WTC11 (cell line): ENCODE results near the gene MAP1S. TPM values are rescaled to one million over a fixed set of nuclear protein-coding genes. Genes with fewer than 3 reads are reported as not detected.

Experiments
- ATAC-seq: fragments of 200-7000 bp; cut with Tn5 transposase; 2 replicates; pipeline ENCODE4 v1.10.0; 2021; ENCODE audit warnings: mild to moderate bottlenecking, moderate library complexity
- CTCF ChIA-PET: fragments of 300-600 bp; sonication (Branson Sonifier 250); formaldehyde crosslinking; loops from one replicate; lab custom pipeline; 2021; ENCODE audit warnings: antibody characterized with exemption; lab: Charles Lee
- POLR2A ChIA-PET: fragments of 350-600 bp; sonication (Branson Sonifier 250); formaldehyde crosslinking; loops from one replicate; lab custom pipeline; 2021; ENCODE audit warnings: antibody characterized with exemption; lab: Charles Lee
- DNase-seq: peaks from one replicate; pipeline ENCODE4 v3.0.0; 2021; ENCODE audit warnings: low spot score
- H3K27ac Mint-ChIP-seq: 2 replicates; pipeline ENCODE4 v1.8.0; 2021; ENCODE audit warnings: mixed read lengths
- H3K27me3 Mint-ChIP-seq: 2 replicates; pipeline ENCODE4 v1.8.0; 2021; ENCODE audit warnings: low read depth, mild to moderate bottlenecking, moderate library complexity, mixed read lengths
- H3K36me3 Mint-ChIP-seq: 2 replicates; pipeline ENCODE4 v1.8.0; 2021; ENCODE audit warnings: mixed read lengths
- H3K4me1 Mint-ChIP-seq: 2 replicates; pipeline ENCODE4 v1.8.0; 2022; ENCODE audit warnings: mixed read lengths
- H3K4me3 Mint-ChIP-seq: 2 replicates; pipeline ENCODE4 v1.8.0; 2021; ENCODE audit warnings: mild to moderate bottlenecking, moderate library complexity, mixed read lengths
- H3K9me3 Mint-ChIP-seq: 2 replicates; pipeline ENCODE4 v1.8.0; 2021; ENCODE audit warnings: mixed read lengths
- ARID4B ChIP-seq: sonication (generic); formaldehyde crosslinking; IDR thresholded peaks from 2 replicates; pipeline ENCODE4 v1.8.0; 2023; ENCODE audit warnings: missing genetic modification reagents, mild to moderate bottlenecking, borderline replicate concordance
- GRHL2 ChIP-seq: fragments of 250-450 bp; sonication (Bioruptor Pico); IDR thresholded peaks from 2 replicates; pipeline ENCODE4 v1.8.0; 2022; ENCODE audit warnings: mild to moderate bottlenecking, moderate library complexity; ENCODE audit not compliant: insufficient replicate concordance, severe bottlenecking
- GTF2I ChIP-seq: fragments of 250-450 bp; sonication (Bioruptor Pico); conservative IDR thresholded peaks from 2 replicates; pipeline ENCODE4 v1.4.0; 2021; ENCODE audit warnings: mild to moderate bottlenecking
- MAX ChIP-seq: sonication (generic); formaldehyde crosslinking; IDR thresholded peaks from 2 replicates; pipeline ENCODE4 v1.8.0; 2022; ENCODE audit warnings: mild to moderate bottlenecking, missing genetic modification reagents
- MXD4 ChIP-seq: fragments of 250-450 bp; sonication (Bioruptor Pico); IDR thresholded peaks from 2 replicates; pipeline ENCODE4 v1.8.0; 2021; ENCODE audit warnings: mild to moderate bottlenecking, moderate library complexity, borderline replicate concordance
- NFYB ChIP-seq: sonication (generic); formaldehyde crosslinking; conservative IDR thresholded peaks from 2 replicates; pipeline ENCODE4 v1.8.0; 2022; ENCODE audit warnings: low read depth, missing genetic modification reagents
- PREB ChIP-seq: sonication (generic); formaldehyde crosslinking; IDR thresholded peaks from 2 replicates; pipeline ENCODE4 v1.8.1; 2022; ENCODE audit warnings: mild to moderate bottlenecking, missing genetic modification reagents, moderate library complexity, borderline replicate concordance
- RORB ChIP-seq: fragments of 250-450 bp; sonication (Bioruptor Pico); IDR thresholded peaks from 2 replicates; pipeline ENCODE4 v1.9.0; 2021; ENCODE audit warnings: mild to moderate bottlenecking
- SMAD4 ChIP-seq: sonication (generic); formaldehyde crosslinking; IDR thresholded peaks from 2 replicates; pipeline ENCODE4 v1.8.0; 2022; ENCODE audit warnings: mild to moderate bottlenecking, missing genetic modification reagents
- SP1 ChIP-seq: sonication (generic); formaldehyde crosslinking; conservative IDR thresholded peaks from 2 replicates; pipeline ENCODE4 v1.8.1; 2022; ENCODE audit warnings: missing genetic modification reagents
- TEAD1 ChIP-seq: sonication (generic); formaldehyde crosslinking; IDR thresholded peaks from 2 replicates; pipeline ENCODE4 v1.8.0; 2022; ENCODE audit warnings: mild to moderate bottlenecking, missing genetic modification reagents
- TP53 ChIP-seq: sonication (generic); formaldehyde crosslinking; IDR thresholded peaks from 2 replicates; pipeline ENCODE4 v1.8.1; 2023; ENCODE audit warnings: mild to moderate bottlenecking, missing genetic modification reagents
- ZNF232 ChIP-seq: sonication (generic); formaldehyde crosslinking; IDR thresholded peaks from 2 replicates; pipeline ENCODE4 v1.8.0; 2022; ENCODE audit warnings: mild to moderate bottlenecking, missing genetic modification reagents
- total RNA-seq: library from RNA; stranded (reverse); gene quantifications from 3 replicates; pipeline ENCODE4 v1.2.3, GENCODE V29; 2021
- TF ChIP-seq, protein P1 (sequence below): sonication (generic); formaldehyde crosslinking; IDR thresholded peaks from 2 replicates; pipeline ENCODE4 v1.8.0; 2022; ENCODE audit warnings: missing genetic modification reagents
- TF ChIP-seq, protein P2 (sequence below): sonication (generic); formaldehyde crosslinking; IDR thresholded peaks from 2 replicates; pipeline ENCODE4 v1.8.1; 2022; ENCODE audit warnings: mild to moderate bottlenecking, moderate library complexity, missing genetic modification reagents
- TF ChIP-seq, protein P3 (sequence below): sonication (generic); formaldehyde crosslinking; IDR thresholded peaks from 2 replicates; pipeline ENCODE4 v1.8.1; 2022; ENCODE audit warnings: low read depth, missing genetic modification reagents, borderline replicate concordance
- TF ChIP-seq, protein P4 (sequence below): sonication (generic); formaldehyde crosslinking; IDR thresholded peaks from 2 replicates; pipeline ENCODE4 v1.8.1; 2023; ENCODE audit warnings: mild to moderate bottlenecking, missing genetic modification reagents

The MAP1S gene
- total RNA-seq, 1 experiment from 2014 or later, result 120 TPM

DNA sequence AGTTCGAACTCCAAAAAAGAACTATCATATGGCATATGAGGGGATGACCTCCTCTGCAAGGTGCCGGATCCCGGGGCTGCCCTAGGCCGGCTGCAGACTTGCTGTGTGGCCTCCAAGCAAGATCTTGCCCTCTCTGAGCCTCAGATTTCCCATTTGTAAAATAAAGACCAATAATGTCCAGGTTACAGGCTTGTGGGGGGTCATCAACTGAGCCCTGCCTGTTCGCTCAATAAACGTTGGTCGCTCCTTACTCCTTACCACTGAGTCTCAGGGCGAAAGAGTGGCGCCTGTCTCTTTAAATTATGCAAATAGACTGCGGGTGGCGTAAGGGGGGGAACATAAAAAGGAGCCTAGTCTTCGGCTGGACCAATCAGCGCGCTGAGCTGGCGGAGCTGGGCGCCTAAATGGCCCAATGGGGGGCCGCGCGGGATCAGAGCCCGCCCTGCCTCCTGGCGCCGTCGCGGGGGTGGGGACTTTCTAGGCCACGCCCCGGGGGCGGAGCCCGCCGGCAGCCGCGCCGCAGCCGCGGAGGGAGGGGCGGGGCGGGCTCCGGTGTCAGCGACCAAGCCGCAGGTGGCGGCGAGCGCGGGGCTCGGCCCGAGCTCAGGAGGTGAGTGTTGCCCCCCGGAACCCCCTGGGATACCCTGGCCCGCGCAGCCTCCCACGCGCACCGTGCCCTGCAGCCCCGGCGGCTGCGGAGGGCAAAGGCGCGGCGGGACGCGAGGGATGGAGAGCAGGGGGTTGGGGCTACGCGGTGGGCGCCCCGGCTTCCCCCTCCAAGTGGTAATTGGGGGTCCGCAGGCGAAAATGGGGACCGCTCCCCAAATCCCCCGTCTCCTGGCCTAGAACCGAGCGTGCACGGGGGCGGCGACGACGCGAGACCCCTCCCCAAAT is 28.2 kb downstream of the MAP1S start:
- H3K36me3 Mint-ChIP-seq, result no peaks in the 10 kb centered on the region
- ChIA-PET CTCF (interaction anchor here (0.6 to 2.7 kb wide), 12 partner anchors 19 to 251 kb away, joined by 3 to 27 read pairs (median 4); partner anchors contain the start of genes B3GNT3 and RPL18A), POLR2A (interaction anchor here (0.7 kb wide), 3 partner anchors 11 to 174 kb away, joined by 3 to 5 read pairs (median 3); no protein-coding TSS in a partner anchor)
- DNase-seq (peak; percentile 94), ATAC-seq (peak; percentile 99)
- H3K4me1 Mint-ChIP-seq, result peaks cover 9% of the 10 kb centered on the region
- no peak overlapping the region for H3K27ac Mint-ChIP-seq
- peaks cover 12% of the 10 kb centered on the region for H3K27me3 Mint-ChIP-seq
- H3K4me3 Mint-ChIP-seq, result peak overlapping the region; percentile 66
- TF ChIP-seq TP53 (CRISPR knock-in tag), result no peak
- peak; percentile 91 for TF ChIP-seq SP1 (CRISPR knock-in tag)
- TF ChIP-seq, protein P1, sequence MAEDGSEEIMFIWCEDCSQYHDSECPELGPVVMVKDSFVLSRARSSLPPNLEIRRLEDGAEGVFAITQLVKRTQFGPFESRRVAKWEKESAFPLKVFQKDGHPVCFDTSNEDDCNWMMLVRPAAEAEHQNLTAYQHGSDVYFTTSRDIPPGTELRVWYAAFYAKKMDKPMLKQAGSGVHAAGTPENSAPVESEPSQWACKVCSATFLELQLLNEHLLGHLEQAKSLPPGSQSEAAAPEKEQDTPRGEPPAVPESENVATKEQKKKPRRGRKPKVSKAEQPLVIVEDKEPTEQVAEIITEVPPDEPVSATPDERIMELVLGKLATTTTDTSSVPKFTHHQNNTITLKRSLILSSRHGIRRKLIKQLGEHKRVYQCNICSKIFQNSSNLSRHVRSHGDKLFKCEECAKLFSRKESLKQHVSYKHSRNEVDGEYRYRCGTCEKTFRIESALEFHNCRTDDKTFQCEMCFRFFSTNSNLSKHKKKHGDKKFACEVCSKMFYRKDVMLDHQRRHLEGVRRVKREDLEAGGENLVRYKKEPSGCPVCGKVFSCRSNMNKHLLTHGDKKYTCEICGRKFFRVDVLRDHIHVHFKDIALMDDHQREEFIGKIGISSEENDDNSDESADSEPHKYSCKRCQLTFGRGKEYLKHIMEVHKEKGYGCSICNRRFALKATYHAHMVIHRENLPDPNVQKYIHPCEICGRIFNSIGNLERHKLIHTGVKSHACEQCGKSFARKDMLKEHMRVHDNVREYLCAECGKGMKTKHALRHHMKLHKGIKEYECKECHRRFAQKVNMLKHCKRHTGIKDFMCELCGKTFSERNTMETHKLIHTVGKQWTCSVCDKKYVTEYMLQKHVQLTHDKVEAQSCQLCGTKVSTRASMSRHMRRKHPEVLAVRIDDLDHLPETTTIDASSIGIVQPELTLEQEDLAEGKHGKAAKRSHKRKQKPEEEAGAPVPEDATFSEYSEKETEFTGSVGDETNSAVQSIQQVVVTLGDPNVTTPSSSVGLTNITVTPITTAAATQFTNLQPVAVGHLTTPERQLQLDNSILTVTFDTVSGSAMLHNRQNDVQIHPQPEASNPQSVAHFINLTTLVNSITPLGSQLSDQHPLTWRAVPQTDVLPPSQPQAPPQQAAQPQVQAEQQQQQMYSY (CRISPR knock-in tag), result no peak
- peak; percentile 97 for TF ChIP-seq GTF2I (CRISPR knock-in tag)
- no peak for TF ChIP-seq MAX (CRISPR knock-in tag)
- TF ChIP-seq SMAD4 (CRISPR knock-in tag), result no peak
- TF ChIP-seq, protein P2, sequence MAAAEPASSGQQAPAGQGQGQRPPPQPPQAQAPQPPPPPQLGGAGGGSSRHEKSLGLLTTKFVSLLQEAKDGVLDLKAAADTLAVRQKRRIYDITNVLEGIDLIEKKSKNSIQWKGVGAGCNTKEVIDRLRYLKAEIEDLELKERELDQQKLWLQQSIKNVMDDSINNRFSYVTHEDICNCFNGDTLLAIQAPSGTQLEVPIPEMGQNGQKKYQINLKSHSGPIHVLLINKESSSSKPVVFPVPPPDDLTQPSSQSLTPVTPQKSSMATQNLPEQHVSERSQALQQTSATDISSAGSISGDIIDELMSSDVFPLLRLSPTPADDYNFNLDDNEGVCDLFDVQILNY, result peak; percentile 35; the same call in 1 of the 2 replicates
- no peak for TF ChIP-seq GRHL2 (CRISPR knock-in tag)
- peak; percentile 92 for TF ChIP-seq NFYB (CRISPR knock-in tag)
- TF ChIP-seq, protein P3, sequence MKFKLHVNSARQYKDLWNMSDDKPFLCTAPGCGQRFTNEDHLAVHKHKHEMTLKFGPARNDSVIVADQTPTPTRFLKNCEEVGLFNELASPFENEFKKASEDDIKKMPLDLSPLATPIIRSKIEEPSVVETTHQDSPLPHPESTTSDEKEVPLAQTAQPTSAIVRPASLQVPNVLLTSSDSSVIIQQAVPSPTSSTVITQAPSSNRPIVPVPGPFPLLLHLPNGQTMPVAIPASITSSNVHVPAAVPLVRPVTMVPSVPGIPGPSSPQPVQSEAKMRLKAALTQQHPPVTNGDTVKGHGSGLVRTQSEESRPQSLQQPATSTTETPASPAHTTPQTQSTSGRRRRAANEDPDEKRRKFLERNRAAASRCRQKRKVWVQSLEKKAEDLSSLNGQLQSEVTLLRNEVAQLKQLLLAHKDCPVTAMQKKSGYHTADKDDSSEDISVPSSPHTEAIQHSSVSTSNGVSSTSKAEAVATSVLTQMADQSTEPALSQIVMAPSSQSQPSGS, result no peak
- TF ChIP-seq, protein P4, sequence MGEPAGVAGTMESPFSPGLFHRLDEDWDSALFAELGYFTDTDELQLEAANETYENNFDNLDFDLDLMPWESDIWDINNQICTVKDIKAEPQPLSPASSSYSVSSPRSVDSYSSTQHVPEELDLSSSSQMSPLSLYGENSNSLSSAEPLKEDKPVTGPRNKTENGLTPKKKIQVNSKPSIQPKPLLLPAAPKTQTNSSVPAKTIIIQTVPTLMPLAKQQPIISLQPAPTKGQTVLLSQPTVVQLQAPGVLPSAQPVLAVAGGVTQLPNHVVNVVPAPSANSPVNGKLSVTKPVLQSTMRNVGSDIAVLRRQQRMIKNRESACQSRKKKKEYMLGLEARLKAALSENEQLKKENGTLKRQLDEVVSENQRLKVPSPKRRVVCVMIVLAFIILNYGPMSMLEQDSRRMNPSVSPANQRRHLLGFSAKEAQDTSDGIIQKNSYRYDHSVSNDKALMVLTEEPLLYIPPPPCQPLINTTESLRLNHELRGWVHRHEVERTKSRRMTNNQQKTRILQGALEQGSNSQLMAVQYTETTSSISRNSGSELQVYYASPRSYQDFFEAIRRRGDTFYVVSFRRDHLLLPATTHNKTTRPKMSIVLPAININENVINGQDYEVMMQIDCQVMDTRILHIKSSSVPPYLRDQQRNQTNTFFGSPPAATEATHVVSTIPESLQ (CRISPR knock-in tag), result no peak
- no peaks in the 10 kb centered on the region for H3K9me3 Mint-ChIP-seq

- DNase-seq, result no peak
- Mint-ChIP-seq H3K36me3 (no peaks in the 10 kb centered on the region), H3K27ac (no peak overlapping the region; the same call in 1 of the 2 replicates), H3K27me3 (peaks cover 12% of the 10 kb centered on the region), H3K4me3 (peak overlapping the region; percentile 66), H3K9me3 (no peaks in the 10 kb centered on the region), H3K4me1 (peaks cover 12% of the 10 kb centered on the region)
- no peak for TF ChIP-seq ARID4B (CRISPR knock-in tag)
- no peak for TF ChIP-seq ZNF232 (CRISPR knock-in tag)
- TF ChIP-seq PREB (CRISPR knock-in tag), result no peak
- TF ChIP-seq MXD4, result no peak
- no peak for TF ChIP-seq TEAD1 (CRISPR knock-in tag)
- TF ChIP-seq RORB (CRISPR knock-in tag), result no peak
- ChIA-PET CTCF (interaction anchor here (0.6 to 2.7 kb wide), 5 partner anchors 18 to 159 kb away, joined by 3 to 11 read pairs (median 4); no protein-coding TSS in a partner anchor), POLR2A (no interaction called here)
- ATAC-seq, result no peak
Measured at GRCh38 chr19:17748884-17749638, 29.8 kb downstream of the MAP1S start.
